ENCODE measurements around the gene IRGQ.
"Not testable (repeated sequence)": the region's sequence is repeated elsewhere in the genome, so short reads cannot be mapped to it uniquely, and the experiment has no call there.

IRGQ gene

GRCh38 chr19:43599635-43600295 is 3.8 kb upstream of the IRGQ start:
- FAIRE-seq, result no peak
- no peak for DNase-seq (ENCODE audit: insufficient read length, low spot score)

GRCh38 chr19:43598445-43599240 is 2.7 kb upstream of the IRGQ start:
- no peak for DNase-seq (ENCODE audit: insufficient read length, low spot score)
- FAIRE-seq, result no peak

- FAIRE-seq (no peak), DNase-seq (ENCODE audit: insufficient read length, low spot score) (no peak)
These were observed 1.9 kb upstream of the IRGQ start for GRCh38 chr19:43597876-43598275.

- no peak for FAIRE-seq
- no peak for DNase-seq (ENCODE audit: insufficient read length, low spot score)
These were observed 1.0 kb upstream of the IRGQ start for GRCh38 chr19:43596842-43597461.

GRCh38 chr19:43595605-43595998 is 332 bp downstream of the IRGQ start:
- DNase-seq (ENCODE audit: insufficient read length, low spot score) (no peak), FAIRE-seq (no peak)

GRCh38 chr19:43594710-43595604 is 977 bp downstream of the IRGQ start:
- peak; percentile 64 for DNase-seq (ENCODE audit: insufficient read length, low spot score)
- FAIRE-seq, result peak; percentile 88

- DNase-seq (ENCODE audit: insufficient read length, low spot score) (no peak), FAIRE-seq (no peak)
These were observed 1.7 kb downstream of the IRGQ start for GRCh38 chr19:43594081-43594697.

GRCh38 chr19:43592800-43593350 is 3.1 kb downstream of the IRGQ start:
- FAIRE-seq, result no peak
- no peak for DNase-seq (ENCODE audit: insufficient read length, low spot score)

- DNase-seq (ENCODE audit: insufficient read length, low spot score) (no peak), FAIRE-seq (no peak)
These were observed 3.8 kb downstream of the IRGQ start for GRCh38 chr19:43591904-43592772.

- no peak for FAIRE-seq
- DNase-seq (ENCODE audit: insufficient read length, low spot score), result no peak
These were observed 6.3 kb downstream of the IRGQ start for GRCh38 chr19:43589678-43590077.

- FAIRE-seq, result no peak
- no peak for DNase-seq (ENCODE audit: insufficient read length, low spot score)
These were observed 6.7 kb downstream of the IRGQ start for GRCh38 chr19:43589277-43589676.

GRCh38 chr19:43587029-43587428 is 8.9 kb downstream of the IRGQ start:
- FAIRE-seq; DNase-seq (ENCODE audit: insufficient read length, low spot score): not testable (repeated sequence)

GRCh38 chr19:43586346-43586745 is 9.6 kb downstream of the IRGQ start:
- FAIRE-seq (no peak), DNase-seq (ENCODE audit: insufficient read length, low spot score) (no peak)

- no peak for DNase-seq (ENCODE audit: insufficient read length, low spot score)
- peak; percentile 75 for FAIRE-seq
These were observed 11.4 kb downstream of the IRGQ start for GRCh38 chr19:43584484-43584883.

GRCh38 chr19:43582495-43582894 is 13.4 kb downstream of the IRGQ start:
- DNase-seq (ENCODE audit: insufficient read length, low spot score) (no peak), FAIRE-seq (no peak)

GRCh38 chr19:43581467-43581866 is 14.5 kb downstream of the IRGQ start:
- no peak for DNase-seq (ENCODE audit: insufficient read length, low spot score)
- FAIRE-seq, result peak; percentile 55

GRCh38 chr19:43578787-43579186 is 17.1 kb downstream of the IRGQ start:
- FAIRE-seq (no peak), DNase-seq (ENCODE audit: insufficient read length, low spot score) (no peak)

- FAIRE-seq, result peak; percentile 8
- DNase-seq (ENCODE audit: insufficient read length, low spot score), result no peak
These were observed 19.7 kb downstream of the IRGQ start for GRCh38 chr19:43575955-43576878.
